Breast epithelium (tissue), 4 donors: ENCODE results near the gene MORN1. TPM values are rescaled to one million over a fixed set of nuclear protein-coding genes. Genes with fewer than 3 reads are reported as not detected.

ENCODE experiments used
- DNase-seq, 2 donors: peaks; one replicate each; pipeline ENCODE4 v3.0.0-alpha.2; 2019; ENCODE audit warnings: low spot score in 2 of 2
- H3K27ac ChIP-seq, 2 donors: fragments of 200-600 bp; sonication (generic) in 1 of 2; one replicate each; pipeline ENCODE4 v1.5.1; 2016 to 2019; ENCODE audit warnings: mild to moderate bottlenecking in 1 of 2
- H3K27me3 ChIP-seq, 2 donors: fragments of 200-600 bp; sonication (generic) in 1 of 2; one replicate each; pipeline versions ENCODE4 v1.5.1 to v1.6.0; 2017 to 2019; ENCODE audit warnings: control low read depth in 1 of 2, mild to moderate bottlenecking in 1 of 2
- H3K36me3 ChIP-seq: fragments of 200-600 bp; one replicate; pipeline ENCODE4 v1.5.1; 2019
- H3K4me1 ChIP-seq, 2 donors: fragments of 200-600 bp; sonication (generic); one replicate each; pipeline ENCODE4 v1.5.1; 2016 to 2019; ENCODE audit warnings: control low read depth in 1 of 2
- H3K4me3 ChIP-seq, 3 donors: fragments of 200-600 bp; sonication (generic); 1 replicate in 2 of 3; 2 replicates in 1 of 3; pipeline ENCODE4 v1.5.1; 2016 to 2019; ENCODE audit warnings: mild to moderate bottlenecking in 3 of 3, moderate library complexity in 2 of 3
- H3K9me3 ChIP-seq, 2 donors: fragments of 200-600 bp; sonication (generic) in 1 of 2; one replicate each; pipeline ENCODE4 v1.5.1; 2016 to 2019; ENCODE audit warnings: control low read depth in 1 of 2
- POLR2A ChIP-seq: fragments of 450-650 bp; IDR thresholded peaks from one replicate; pipeline ENCODE4 v1.6.1; 2016; ENCODE audit warnings: antibody characterized with exemption, mild to moderate bottlenecking, moderate library complexity
- POLR2AphosphoS5 ChIP-seq, 3 donors: sonication (generic); formaldehyde crosslinking; IDR thresholded peaks; one replicate each; pipeline ENCODE4 v1.6.1; 2017; ENCODE audit warnings: antibody characterized with exemption in 3 of 3
- intact Hi-C: fragments of 100-400 bp; cut with DNase I; formaldehyde crosslinking; loops from one replicate; pipeline ENCODE4 v1.15.1; 2023; ENCODE audit warnings: low total_unique reads
- total RNA-seq, 3 donors: library from RNA; depleted of rRNA; stranded (reverse); fragments of >200 nt; gene quantifications; one replicate each; pipeline ENCODE4 v1.1.0, GENCODE V29; 2016
- TF ChIP-seq, protein P1 (sequence below), 3 donors: fragments of 450-650 bp; IDR thresholded peaks; one replicate each; pipeline ENCODE4 v1.5.1; 2016 to 2017; ENCODE audit warnings: antibody characterized with exemption in 3 of 3, mild to moderate bottlenecking in 3 of 3, moderate library complexity in 3 of 3

MORN1 gene
- total RNA-seq, 3 donors from 2014 or later: 4.0 to 18.1 (median 17.7) TPM

DNA sequence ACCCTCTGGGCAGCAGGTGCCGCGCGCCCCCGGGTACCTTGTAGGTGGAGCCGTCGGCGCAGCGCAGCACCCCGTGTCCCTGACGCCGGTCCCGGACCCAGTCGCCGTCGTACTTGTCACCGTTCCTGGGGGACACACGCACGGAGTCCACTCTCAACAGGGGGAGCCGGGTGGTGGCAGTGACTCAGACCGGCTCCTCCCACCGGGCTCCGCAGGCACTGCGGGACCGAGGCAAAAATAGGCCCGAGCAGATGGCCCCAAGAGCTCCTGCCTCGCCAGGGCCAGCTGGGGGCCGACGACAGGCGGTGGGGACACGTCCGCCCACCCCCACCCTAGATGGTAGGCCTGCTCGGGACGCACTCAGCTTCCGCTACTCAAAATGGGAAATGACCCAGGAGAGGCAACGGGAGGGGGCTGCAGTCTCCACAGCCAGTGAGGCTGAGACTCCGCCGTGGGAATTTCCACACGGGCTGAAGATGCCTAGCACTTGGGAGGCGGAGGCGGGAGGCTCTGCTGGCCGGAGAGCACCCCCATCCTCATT, 6.3 kb downstream of the MORN1 start:
- no peaks in the 10 kb centered on the region for H3K36me3 ChIP-seq
- no peak overlapping the region for H3K27ac ChIP-seq
- H3K9me3 ChIP-seq: no peaks in the 10 kb centered on the region
- TF ChIP-seq POLR2AphosphoS5 (IDR thresholded peaks at IDR 0.05) (no peak), POLR2A (no peak)
- TF ChIP-seq, protein P1, sequence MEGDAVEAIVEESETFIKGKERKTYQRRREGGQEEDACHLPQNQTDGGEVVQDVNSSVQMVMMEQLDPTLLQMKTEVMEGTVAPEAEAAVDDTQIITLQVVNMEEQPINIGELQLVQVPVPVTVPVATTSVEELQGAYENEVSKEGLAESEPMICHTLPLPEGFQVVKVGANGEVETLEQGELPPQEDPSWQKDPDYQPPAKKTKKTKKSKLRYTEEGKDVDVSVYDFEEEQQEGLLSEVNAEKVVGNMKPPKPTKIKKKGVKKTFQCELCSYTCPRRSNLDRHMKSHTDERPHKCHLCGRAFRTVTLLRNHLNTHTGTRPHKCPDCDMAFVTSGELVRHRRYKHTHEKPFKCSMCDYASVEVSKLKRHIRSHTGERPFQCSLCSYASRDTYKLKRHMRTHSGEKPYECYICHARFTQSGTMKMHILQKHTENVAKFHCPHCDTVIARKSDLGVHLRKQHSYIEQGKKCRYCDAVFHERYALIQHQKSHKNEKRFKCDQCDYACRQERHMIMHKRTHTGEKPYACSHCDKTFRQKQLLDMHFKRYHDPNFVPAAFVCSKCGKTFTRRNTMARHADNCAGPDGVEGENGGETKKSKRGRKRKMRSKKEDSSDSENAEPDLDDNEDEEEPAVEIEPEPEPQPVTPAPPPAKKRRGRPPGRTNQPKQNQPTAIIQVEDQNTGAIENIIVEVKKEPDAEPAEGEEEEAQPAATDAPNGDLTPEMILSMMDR (IDR thresholded peaks at IDR 0.05): no peak
- H3K27me3 ChIP-seq: no peaks in the 10 kb centered on the region
- intact Hi-C loops: loop anchor here (5.0 kb wide), 1 partner anchor 188 kb away; no protein-coding TSS in a partner anchor
- peaks cover 7 to 9% of the 10 kb centered on the region in 2 donors for H3K4me1 ChIP-seq
- no peak for DNase-seq
- H3K4me3 ChIP-seq: no peak overlapping the region

DNA sequence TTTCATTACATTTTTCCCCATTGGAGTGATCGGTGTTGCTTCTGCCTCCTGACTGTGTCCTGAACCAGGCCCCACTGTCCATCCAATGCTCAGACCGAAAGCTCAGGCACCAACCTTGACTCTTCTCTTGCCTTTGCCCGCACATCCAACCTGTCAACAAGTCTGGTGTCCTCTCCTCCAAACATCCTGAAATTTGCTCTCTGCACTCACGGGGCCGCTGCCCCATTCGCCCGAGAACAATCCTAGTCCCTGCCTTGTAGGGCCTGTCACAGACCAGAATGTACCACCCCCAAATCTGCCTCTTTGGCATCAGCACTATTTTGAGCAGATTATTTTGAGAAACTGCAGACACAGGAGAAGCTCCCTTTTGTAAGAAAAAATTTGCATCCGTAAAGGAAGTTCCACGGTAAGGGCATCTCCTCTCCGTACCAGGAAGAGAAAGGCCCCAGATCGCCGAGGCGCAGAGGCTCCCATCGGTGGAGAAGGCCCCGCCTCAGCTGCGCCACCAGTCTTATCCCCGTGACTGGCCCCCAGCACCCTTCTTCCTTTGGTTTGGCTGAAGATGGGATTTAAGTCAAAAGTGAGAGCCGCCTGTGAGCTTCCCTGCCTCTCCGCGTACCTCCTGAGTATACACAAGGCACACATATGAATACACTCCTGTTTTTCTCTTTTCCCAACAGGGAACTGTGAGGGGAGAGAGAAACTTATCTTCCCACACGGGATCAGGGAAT, 7.1 kb downstream of the MORN1 start:
- intact Hi-C loops: loop anchor here (5.0 kb wide), 1 partner anchor 187 kb away; no protein-coding TSS in a partner anchor

DNA sequence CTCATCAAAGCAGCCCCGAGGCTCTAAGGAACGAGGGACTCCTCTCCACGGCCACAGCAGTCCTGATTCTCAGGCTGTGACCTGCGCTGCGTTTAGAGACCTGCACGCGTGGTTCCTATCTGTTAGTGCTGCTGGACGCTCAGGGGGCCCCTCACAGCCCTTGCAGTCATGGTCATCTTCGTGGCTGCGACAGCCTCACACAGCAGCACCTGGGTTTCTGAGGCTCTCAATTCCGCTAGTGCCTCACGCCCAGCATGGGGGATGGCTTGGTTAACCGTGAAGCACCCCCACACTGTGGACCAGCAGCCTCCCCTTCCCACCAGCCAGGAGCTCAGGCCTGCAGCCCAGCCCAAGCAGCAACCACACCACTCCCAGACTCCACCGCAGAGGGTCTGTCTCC, 7.8 kb downstream of the MORN1 start:
- peaks cover 7 to 9% of the 10 kb centered on the region in 2 donors for H3K4me1 ChIP-seq
- DNase-seq: no peak
- no peaks in the 10 kb centered on the region for H3K36me3 ChIP-seq
- intact Hi-C loops: loop anchor here (5.0 kb wide), 1 partner anchor 186 kb away; no protein-coding TSS in a partner anchor
- no peaks in the 10 kb centered on the region for H3K27me3 ChIP-seq
- no peak overlapping the region for H3K4me3 ChIP-seq
- H3K27ac ChIP-seq: no peak overlapping the region
- no peaks in the 10 kb centered on the region for H3K9me3 ChIP-seq
- TF ChIP-seq, protein P1 (IDR thresholded peaks at IDR 0.05): no peak
- TF ChIP-seq POLR2AphosphoS5 (IDR thresholded peaks at IDR 0.05): no peak
- no peak for TF ChIP-seq POLR2A

More for the DNA sequence above, 7.1 kb downstream of the MORN1 start:
- Histone ChIP-seq H3K4me3 (no peak overlapping the region), H3K4me1 (peaks cover 7 to 9% of the 10 kb centered on the region in 2 donors), H3K27ac (no peak overlapping the region), H3K36me3 (no peaks in the 10 kb centered on the region), H3K9me3 (no peaks in the 10 kb centered on the region), H3K27me3 (no peaks in the 10 kb centered on the region)
- no peak for DNase-seq
- TF ChIP-seq, protein P1 (IDR thresholded peaks at IDR 0.05): no peak
- no peak for TF ChIP-seq POLR2A
- no peak for TF ChIP-seq POLR2AphosphoS5 (IDR thresholded peaks at IDR 0.05)

DNA sequence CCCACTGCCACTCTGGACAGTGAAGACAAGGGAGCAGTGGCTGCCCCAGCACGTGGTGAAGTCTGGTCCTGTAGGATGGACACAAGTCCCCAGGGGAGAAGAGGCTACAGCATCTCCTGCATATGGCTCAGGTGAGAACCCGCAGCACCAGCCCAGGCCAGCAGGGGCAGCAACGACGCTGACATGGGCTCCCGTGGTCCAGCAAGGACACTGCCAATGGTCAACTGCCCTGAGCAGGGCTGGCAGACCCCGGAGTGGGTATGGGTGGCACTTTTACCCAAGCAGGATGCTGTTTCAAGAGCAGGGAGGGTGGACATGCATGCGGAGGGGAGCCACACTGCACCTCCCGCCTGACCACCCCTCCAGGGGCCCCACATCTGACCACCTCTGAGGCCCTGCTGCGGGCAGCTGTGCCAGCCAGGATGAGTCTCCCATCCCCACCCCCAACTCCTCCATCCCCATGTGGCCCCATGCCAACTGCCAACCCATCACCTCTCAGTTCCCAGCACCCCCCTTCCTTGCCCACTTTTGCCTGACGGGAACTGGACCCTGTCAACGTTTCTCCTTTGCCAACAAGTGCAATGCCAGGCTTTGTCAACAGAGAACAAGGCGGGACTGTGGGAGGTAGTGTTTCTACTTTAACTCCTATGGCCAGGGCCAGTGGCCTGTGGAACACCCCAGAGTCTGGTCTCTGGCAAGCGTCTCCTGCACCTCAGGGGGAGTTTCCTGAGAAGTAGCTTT, 8.6 kb downstream of the MORN1 start:
- no peaks in the 10 kb centered on the region for H3K36me3 ChIP-seq
- intact Hi-C loops: loop anchor here (5.0 kb wide), 1 partner anchor 185 kb away; no protein-coding TSS in a partner anchor
- H3K9me3 ChIP-seq: no peaks in the 10 kb centered on the region
- TF ChIP-seq, protein P1 (IDR thresholded peaks at IDR 0.05): peak; percentile 18 to 48 (median 24)
- TF ChIP-seq POLR2AphosphoS5 (IDR thresholded peaks at IDR 0.05): no peak
- no peak for TF ChIP-seq POLR2A
- no peak for DNase-seq
- peaks cover 7 to 9% of the 10 kb centered on the region in 2 donors for H3K4me1 ChIP-seq
- H3K27me3 ChIP-seq: no peaks in the 10 kb centered on the region
- no peak overlapping the region for H3K4me3 ChIP-seq
- H3K27ac ChIP-seq: no peak overlapping the region
